GM13976 (cell line): ENCODE results near the gene LIMK1.
"Not testable (repeated sequence)": the region's sequence is repeated elsewhere in the genome, so short reads cannot be mapped to it uniquely, and the experiment has no call there.

ENCODE experiments used
- DNase-seq: peaks from one replicate; pipeline ENCODE4 v3.0.0; 2012; ENCODE audit warnings: low spot score
- in situ Hi-C: fragments of 300-500 bp; cut with MboI; formaldehyde crosslinking; loops from one replicate; pipeline ENCODE4 v1.12.0; 2022; ENCODE audit warnings: low sequenced_read_pairs, mixed read lengths, inconsistent platforms; ENCODE audit not compliant: unreplicated experiment
- TF ChIP-seq, protein P1 (sequence below): IDR thresholded peaks from 2 replicates; pipeline ENCODE4 v1.5.1; 2012; ENCODE audit warnings: borderline replicate concordance, mild to moderate bottlenecking; ENCODE audit not compliant: insufficient read depth; ENCODE audit errors: extremely low read depth, missing control alignments, control extremely low read depth

LIMK1 gene

DNA sequence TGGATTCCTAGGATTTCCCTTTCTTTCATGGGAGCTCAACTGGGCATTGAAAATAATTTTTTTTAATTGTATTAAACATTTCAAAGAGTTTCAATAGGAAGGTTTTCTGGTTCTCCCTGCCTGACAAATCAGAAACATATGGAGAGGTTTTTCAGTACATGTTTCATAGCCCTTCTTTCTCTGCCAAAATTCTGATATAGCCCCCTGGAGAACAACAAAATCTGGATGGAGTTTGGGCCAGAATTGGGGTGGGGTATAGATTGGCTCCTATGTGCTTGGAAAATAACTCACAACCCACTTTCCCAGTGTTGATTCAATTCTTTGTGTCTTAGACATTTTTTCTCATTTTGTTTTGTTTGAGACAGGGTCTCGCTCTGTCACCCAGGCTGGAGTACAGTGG lies 66.0 kb downstream of the LIMK1 start:
- no peak for DNase-seq
- TF ChIP-seq, protein P1, sequence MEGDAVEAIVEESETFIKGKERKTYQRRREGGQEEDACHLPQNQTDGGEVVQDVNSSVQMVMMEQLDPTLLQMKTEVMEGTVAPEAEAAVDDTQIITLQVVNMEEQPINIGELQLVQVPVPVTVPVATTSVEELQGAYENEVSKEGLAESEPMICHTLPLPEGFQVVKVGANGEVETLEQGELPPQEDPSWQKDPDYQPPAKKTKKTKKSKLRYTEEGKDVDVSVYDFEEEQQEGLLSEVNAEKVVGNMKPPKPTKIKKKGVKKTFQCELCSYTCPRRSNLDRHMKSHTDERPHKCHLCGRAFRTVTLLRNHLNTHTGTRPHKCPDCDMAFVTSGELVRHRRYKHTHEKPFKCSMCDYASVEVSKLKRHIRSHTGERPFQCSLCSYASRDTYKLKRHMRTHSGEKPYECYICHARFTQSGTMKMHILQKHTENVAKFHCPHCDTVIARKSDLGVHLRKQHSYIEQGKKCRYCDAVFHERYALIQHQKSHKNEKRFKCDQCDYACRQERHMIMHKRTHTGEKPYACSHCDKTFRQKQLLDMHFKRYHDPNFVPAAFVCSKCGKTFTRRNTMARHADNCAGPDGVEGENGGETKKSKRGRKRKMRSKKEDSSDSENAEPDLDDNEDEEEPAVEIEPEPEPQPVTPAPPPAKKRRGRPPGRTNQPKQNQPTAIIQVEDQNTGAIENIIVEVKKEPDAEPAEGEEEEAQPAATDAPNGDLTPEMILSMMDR: no peak
- in situ Hi-C loops: no loop called here

DNA sequence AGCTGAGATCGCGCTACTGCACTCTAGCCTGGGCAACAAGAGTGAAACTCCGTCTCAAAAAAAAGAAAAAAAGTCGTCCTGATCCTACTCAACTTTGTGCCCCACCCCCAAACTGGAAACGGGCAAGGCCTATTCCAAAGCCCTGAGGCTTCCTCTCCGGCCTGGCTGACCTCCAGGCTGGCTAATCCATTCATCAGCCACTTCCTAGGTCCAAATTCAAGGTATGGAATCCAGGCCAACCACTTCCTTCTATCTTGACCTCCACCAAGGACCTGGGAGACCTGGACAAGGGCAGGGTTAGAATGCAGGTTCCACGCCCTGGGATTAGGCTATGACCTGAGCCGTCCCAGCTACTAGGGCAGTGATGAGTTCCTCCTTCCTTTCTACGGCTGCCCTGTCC lies 70.1 kb downstream of the LIMK1 start:
- TF ChIP-seq, protein P1: no peak
- no peak for DNase-seq
- in situ Hi-C loops: no loop called here

DNA sequence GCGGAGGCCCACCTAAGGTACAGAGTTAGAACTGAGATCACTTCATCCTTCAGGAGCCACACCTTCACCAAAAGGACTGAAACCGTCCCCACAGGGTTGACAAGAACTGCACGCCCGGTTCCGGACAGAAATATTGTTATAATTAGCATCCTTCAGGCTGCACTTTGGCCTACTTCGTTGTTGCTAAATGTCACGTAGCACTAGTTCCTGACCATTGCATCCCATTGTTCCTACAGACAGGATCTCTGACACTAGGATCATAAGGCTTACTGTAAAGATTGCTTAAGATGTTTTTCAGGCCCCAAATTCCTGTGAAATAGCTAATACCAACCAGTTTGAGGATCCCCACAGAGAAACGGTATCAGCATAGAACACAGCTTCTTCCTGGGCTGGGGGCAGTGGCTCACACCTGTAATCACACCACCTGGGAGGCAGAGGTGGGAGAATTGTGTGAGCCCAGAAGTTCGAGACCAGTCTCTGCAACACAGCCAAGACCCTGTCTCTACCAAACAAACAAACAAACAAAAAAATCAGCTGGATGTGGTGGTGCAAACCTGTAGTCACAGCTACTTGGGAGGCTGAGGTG lies 72.3 kb downstream of the LIMK1 start:
- in situ Hi-C loops: no loop called here
- TF ChIP-seq, protein P1: no peak
- no peak for DNase-seq

GRCh38 chr7:74157605-74158004 lies 74.0 kb downstream of the LIMK1 start:
- in situ Hi-C loops: no loop called here
- DNase-seq: no peak
- TF ChIP-seq, protein P1: no peak

GRCh38 chr7:74164985-74165456 lies 81.4 kb downstream of the LIMK1 start:
- in situ Hi-C loops: no loop called here
- TF ChIP-seq, protein P1: no peak
- DNase-seq: no peak

DNA sequence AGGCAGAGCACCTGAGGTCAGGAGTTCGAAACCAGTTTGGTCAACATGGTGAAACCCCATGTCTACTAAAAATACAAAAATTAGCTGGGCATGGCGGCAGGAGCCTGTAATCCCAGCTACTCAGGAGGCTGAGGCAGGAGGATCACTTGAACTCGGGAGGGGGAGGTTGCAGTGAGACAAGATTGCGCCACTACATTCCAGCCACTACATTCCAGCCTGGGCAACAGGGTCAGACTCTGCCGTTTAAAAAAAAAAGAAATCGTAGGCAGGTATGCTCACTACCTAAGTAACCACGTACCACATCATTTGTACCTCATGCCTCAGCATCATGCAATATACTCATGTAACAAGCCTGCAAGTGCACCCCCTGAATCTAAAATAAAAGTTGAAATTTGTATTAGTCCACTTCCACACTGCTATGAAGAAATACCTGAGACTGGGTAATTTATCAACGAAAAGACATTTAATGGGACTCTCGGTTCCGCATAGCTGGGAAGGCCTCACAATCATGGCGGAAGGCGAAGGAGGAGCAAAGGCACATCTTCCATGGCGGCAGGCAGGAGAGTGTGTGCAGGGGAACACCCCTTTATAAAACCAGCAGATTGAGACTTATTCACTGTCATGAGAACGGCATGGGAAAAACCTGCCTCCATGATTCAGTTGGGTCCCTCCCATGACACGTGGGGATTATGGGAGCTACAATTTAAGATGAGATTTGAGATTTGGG lies 82.4 kb downstream of the LIMK1 start:
- no peak for DNase-seq
- in situ Hi-C loops: no loop called here
- TF ChIP-seq, protein P1: no peak

GRCh38 chr7:74167324-74167723 lies 83.7 kb downstream of the LIMK1 start:
- DNase-seq, in situ Hi-C loops: not testable (repeated sequence)
